HG02981 (cell line): ENCODE results near the gene TPPP2.

ENCODE experiments used
- ATAC-seq: cut with Tn5 transposase; IDR thresholded peaks from one replicate; pipeline ENCODE4 v1.9.1; 2021; ENCODE audit warnings: mild to moderate bottlenecking, moderate library complexity; ENCODE audit not compliant: unreplicated experiment

The TPPP2 gene

DNA sequence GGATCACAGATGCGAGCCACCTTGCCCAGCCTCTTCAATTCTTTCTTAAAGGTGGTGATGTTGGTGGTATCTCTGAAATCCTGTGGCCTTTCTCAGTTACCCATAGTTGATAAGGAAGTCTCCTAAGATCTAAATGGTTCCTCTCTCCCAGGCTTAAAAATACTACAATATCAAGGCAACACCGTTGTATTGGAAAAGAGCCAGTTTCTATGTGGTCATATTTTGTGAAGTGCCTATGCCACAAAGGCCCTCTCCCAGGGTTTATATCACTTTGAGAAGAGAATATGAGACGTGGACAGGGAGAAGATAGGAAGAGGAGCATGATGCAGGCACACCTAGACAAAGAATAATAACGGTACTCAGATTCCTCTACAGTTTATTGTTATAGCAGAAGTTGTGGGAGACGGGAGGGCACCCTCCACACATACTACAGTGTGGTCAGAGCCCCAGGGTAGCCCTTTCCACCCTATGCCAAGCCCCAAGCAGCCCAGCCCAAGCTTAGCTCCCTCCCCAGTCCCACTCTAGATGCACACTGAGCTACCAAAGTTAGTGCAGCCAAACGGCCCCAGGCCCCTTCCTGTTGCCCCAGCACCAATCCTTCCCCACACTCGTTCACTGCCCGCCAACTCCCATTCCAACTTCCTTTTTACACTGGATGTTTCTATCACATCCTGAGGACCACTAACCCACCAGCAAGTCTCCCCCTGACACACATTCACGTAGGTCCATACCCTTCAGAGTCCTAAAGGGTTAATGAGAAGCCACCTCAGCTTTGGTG lies 13.4 kb upstream of the TPPP2 start:
- ATAC-seq: no peak

DNA sequence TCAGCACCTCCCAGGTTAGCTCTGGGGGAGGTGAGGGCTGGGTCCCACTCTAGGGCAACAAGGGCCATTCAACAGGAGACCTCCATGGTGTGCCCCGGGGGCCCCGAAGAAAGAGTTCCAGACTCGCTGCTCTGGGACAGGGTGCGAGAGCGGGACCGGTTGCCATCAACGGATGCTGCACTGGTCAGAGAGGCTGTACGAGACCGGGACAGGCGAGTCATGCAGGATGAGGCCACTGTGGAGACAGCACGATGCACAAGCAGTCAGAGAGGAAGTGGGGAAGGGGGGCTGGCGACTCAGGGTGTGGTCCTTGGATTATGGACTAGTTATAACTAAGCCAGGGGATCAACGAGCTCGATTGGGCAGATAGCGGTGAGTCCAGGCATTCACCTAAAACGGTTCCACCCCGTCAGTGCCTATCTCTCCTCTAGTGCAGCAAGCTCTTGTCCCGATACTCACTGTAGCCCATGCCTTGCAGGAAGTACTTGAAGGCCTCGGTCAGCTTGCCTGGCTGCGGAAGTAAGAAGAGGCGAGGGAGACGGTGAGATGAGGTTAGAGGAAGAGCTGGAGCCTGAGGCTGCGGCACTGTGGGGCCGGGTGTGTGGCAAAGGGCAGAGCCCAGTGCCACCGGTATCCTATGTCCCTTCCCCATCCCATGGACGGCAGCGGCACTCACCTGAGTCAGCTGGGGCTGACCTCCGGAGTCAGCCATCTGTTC lies 12.3 kb upstream of the TPPP2 start:
- ATAC-seq: no peak

DNA sequence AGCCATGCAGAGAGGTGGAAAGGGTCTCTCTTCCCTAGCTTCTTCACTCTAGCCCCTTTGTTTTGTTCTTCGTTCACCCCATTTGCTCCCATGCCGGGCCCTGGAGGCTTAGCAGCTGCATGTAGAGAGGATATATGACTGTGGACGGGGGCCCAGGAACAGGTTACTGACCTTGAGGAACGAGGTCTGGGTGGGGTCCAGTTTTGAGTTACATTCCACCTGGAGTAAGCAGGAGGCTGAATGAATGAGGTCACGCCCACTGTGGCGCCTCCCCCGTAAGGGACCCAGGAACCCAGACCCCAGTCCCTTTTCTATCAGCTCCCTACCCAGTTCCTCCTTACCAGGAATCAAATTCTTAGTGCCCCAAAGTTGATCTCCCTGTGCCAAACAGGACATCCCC lies 11.7 kb upstream of the TPPP2 start:
- no peak for ATAC-seq

DNA sequence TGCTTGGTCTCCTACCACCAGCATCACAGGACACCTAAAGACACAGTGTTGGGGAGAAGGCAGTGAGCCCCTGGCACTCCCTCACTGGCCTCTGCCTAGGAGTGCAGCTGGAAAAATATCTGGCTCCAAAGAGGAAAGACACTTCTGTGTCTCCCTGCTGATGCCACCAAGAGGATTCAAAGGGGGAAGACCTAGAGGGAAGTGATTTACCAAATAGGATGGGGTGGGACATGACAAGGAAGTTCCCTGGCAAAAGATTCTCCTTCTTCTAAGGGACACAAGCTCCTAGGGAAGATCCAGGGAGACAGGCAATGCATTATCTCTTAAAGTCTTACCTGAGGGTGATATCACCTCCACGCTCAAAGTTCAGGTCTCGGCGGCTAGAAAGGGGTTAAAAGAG lies 11.2 kb upstream of the TPPP2 start:
- no peak for ATAC-seq

DNA sequence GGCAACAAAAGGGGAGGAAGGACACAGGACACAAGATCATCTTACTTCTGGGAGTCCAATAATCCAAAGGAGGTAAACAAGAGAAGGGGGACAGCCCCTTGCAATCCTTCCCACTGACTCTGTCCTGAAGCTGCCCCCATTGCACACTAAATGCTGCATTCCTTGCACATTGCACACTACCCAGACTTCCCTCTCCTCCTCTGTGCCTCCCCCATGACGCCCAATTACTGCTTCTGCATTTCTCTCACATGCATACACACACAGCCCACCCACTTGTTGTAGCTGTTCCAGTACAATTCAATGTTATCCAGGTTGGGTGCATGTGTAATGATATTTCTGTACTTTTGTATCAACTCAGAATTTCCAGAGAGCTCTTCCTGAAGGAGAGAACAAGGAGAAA lies 10.7 kb upstream of the TPPP2 start:
- ATAC-seq: no peak

DNA sequence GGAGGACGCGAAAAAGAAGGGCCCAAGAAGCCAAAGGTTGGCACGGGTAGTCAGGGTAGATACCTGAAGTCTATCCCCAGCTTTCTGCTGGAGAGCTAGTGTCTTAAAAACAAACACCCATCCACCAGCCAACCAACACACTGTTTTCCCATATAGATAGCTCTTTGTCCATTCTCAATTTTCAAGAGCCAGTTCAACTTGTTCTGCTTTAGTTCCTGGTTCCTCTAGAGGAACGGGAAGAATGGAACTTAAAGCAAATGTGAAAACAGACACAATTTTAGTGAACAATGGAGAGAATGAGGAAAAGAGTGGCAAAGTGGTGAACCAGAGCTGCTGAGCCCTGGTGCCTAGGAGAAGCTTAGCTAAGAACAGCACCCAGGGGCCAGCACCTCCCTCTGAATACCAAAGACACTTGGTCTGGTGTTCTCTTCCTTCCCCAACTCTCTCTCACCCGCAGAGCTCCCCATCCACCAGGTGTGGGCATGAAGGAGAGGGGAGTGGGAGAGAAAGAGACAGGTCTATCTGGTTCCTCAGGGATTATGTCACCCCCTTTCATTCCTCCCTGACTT lies 9.0 kb upstream of the TPPP2 start:
- ATAC-seq: no peak

DNA sequence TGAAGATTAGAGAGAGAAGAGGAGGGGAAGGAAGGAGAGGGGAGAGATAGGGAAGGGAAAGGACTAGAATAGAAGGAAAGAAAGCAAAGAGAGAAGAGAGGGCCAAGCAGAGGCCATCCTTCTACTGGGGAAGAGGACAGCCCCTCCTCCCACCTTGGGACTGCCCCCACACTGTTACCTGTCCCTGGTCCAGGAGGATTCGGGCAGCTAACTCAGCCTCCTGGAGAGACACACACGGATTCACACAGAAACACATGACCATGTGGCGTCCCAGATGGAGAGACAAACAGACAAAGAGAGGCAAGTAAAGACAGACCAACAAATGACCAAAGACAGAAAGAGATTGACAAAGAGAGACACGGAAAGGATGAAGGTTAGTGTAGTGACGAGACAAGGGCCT lies 7.3 kb upstream of the TPPP2 start:
- ATAC-seq: no peak

DNA sequence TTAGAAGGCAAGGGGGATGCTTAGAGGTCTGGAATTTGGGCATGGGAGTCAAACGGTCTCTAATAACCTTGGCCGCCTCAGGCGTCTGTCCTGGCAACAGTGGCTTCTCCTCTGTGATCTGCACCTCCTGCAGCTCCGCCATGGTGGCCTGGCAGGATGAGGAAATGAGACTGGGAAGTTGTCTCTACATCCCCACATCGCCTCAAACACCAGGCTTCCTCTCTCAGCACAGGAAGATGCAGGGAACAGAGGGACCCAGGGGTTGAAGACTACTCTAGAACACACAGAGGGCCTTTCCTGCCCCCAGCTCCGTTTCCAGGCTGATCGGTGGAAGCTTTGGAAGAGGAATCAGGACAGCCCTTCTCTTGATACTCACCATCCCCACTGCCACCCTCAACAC lies 6.8 kb upstream of the TPPP2 start:
- no peak for ATAC-seq

DNA sequence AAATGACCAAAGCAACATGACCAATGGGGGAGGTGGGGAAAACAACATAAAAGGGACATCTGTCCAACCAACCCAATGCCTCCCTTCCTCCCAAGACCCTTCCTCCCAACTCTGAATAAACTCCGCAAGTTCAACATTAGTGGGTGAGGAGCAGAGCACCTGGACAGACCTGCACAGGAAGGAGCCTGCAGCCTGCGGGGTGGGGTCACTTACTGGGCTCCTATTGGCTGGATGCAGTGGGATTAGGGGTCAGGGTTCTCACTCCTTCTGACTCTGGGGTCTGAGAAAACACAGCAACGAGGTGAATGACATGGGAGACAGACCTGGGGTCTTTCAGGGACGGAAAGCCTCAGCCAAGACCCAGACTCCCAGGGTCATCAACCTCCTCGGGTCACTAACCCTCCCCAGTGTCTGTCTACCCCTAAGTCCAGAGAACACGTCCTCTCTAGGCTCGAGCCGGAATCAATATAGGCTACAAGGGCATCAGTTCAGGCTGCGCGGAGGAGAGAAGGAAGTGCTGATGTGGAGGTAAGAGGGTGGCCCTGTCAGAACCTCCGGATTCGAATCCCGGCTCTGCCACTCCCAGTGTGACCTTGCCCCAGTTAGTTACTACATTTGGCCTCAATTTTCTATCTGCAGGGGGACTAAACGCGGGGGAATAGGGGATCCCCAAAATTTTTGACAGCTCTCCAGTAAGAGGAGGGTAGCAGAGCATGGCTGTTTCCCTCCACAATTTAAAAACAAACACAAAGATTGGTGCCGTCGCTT lies 6.0 kb upstream of the TPPP2 start:
- no peak for ATAC-seq

DNA sequence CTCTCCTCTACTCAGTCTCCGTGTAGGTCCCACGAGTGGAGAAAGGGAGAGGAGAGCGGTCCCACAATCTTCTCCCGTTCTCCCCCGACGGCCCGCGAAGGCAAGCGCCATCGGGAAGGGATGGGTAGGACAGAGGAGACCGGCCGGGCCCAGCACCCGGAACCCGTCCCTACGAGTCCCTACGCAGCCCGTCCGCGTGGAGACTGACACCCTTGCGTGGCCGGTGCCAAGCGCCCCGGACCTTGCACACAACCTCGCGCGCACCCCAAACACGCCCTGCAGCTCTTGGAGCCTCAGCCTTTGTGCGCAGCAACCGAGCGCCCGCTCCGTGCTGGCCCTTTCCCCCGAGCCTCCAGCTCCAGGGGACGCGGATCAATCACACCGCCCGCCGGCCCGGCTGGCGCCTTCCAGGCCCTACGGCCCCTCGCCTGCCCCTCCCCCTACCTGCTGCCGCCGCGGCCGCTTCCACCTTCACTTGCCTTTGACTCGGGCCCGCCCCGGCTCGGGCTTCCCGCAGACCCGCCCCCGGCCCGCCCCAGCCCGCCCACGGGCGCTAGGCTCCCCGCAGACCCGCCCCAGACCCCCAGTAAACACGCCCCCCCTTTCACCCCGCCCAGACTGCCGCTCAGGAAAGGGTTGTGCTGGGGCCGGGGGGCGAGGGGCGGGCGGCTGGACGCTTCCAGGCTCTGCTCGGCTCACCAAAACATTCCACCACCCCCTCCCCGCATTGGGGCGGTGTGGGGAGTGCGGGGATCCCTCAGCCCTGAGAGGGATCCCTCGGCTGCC lies 5.2 kb upstream of the TPPP2 start, which contains the start of gene NDRG2:
Gene NDRG2 (minus strand): TSS at position 477 of the 786 bp plus-strand sequence. CDS start 1,746 bp downstream, outside the sequence.
- no peak for ATAC-seq

DNA sequence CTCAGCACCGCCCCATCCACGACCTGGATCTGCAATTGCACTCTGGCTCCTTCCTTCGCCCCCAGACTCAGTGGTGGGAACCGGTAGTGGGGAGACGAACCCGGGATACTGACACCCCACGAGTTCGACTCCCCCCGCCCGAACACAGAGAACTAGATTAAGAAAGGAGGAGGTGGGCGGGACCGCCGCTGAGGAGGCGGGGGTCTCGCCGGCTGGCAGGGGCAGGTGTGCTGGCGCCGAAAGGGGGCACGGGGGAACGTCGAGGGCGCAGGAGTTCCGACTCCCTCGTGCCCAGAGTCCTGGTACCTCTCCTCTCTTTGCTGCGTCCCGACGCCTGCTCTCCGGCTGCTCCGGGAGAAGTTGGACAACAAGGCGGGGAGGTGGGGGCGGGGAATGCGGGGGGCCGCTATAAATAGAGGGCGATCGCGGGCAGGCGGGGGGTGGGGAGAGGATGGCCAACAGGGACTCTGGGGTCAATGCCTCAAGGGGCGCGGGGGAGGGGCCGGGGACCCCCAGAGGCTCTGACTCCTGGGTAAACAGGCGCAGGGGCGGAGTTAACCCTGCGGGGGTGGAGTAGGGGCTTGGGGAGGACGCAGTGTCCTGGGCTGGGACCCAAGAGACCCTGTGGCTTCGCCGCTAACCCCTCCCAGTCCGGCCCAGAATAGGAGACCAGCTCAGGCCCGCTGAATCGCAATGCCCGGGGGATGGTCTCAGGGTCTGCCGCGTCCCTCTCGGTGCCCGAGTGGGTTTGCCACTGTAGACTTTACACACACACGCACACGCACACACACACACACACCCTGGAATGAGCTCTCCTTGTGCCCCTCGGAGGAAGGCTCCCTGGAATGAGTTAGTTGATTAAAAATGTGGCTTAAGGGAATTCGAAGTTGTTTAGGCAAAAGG lies 4.4 kb upstream of the TPPP2 start:
- no peak for ATAC-seq

DNA sequence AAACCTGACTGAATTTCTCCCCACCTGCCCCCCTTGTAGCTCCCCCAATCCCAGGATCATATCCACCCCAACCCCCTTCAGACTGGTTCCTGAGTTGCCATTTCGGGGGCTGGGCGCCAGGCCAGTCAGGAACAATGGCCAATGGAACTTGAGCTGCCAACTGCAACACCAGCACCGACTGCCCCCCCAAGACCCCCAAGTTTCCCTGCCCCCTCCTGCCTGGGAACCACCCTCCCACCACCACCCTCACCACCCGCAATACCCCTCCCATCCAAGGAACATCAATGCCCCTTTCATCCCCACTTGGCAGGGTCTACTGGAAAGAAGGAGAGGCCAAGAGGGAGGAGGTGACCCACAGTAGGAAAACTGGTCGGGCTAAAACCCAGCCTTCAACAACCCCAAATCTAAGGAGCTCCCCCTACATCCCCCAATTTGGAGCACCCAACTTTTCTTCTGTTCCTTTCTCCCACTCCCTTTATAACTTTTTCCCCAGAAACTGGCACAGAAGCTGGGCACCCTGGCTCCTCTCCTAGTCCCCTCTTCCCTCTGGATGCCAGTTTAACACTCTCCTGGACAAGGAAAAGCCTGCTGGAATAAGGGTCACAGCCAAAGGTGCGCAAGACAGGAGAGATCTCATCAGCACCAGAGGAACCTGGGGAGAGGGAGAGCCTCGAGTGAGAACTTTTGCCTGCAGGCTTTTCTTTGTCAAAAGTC lies 3.6 kb upstream of the TPPP2 start:
- no peak for ATAC-seq

DNA sequence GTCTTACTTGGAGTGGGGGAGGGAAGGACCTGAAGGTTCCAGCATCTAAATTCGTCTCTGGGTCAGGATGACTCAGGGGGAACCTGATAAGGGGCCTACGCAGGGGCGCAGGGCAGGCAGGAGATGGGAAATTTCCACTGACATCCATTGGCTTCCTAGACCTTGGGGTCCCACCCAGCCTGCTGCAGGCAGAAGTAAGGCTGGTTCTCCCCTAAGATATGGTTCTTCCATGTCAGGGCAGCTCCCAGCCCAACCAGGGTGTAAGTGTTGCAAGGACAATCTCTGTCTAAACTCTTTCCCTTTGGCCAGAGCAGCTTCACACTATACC lies 3.1 kb upstream of the TPPP2 start:
- no peak for ATAC-seq

DNA sequence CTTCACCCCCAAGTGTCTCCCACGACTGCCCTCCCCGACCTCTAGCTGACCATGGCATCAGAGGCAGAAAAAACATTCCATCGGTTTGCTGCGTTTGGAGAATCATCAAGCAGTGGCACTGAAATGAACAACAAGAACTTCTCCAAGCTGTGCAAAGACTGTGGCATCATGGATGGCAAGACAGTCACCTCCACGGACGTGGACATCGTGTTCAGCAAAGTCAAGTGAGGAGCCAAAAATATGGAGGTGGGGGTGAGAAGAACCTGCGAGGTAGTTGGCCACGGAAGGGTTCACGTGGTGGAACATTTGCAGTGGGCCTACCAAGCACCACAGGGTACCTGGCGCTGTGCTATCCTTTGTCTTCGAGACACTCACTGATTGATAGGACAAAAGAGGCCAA lies 514 bp downstream of the TPPP2 start:
- no peak for ATAC-seq

DNA sequence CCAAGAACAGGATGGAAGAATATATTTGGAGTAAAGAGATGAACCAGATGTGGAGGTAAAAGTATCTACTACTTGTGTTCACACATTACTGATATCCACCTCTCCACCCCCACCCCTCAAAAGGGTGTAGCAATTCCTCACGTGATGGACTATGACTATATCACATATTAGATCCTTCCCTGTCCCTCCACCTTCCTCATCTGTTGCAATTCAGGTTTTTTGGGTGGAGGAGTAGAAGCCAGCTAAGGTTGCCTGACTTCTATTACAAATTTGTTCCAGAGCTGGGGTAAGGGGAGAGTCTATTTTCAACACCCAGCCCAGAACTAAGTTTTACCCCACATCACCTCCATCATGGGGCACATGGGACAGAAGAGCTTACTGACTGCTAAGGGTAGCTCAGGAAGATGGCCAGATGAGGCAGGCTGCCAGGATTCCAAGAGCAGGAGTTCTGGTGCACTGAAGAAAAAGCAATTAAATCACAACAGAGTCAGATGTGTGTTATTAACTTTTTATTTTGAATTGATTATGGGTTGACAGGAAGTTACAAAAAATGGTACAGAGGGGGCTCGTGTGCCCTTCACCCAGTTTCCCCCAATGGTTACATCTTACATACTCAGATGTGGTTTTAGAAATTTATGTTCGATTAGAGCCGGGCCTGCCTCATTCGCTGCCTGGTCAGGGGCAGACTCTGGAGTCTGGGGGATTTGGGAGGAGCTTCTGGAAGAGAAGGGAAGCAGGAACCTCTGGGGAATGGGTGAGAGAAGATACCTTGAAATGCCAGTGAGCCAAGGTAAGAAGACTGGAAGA lies 2.5 kb downstream of the TPPP2 start:
- ATAC-seq: no peak

DNA sequence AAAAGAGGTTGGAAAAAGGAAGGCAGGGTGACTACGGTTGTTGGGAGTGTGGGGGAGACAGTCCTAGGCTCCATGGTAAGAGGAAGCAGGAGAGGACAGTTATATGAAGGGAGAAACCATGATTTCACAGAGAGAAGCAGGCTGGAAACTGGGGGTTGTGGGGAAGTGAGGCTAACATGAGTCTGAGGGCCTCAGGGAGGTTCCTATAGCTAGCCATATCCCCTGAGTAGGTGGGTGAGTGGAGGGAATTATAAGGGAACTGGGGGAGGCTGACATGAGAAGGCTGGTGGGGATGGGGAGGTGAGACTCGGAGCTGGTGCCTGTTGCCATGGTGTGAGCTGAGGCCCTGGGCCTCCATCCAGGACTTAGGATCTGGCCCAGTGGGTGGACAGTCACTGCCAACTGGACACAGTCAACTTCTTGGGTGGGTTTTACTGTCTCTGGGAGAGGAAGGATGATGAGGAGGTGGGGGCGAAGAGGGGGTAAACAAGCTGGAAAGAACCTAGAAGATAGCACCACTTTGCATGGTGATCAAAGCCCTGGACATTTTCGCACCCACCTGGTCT lies 3.2 kb downstream of the TPPP2 start:
- ATAC-seq: no peak

DNA sequence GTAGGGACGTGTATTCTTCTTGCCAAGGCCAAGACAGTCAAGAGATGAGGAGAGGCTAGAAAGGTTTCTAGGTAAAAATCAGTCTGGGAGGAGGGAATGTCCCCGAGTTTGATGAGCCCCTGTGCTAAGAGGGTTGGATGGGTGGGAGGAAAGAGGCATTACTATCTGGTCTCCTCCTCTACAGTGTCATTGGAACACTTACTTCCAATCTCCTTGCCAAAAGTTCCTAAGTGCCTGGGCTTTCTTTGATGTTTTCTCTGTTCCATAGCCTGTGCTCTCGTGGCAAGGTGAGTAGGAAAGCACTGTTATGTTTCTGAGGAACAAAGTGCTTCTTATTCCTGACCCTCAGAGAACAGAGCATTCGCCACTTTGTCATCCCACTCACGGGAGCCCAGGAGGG lies 4.7 kb downstream of the TPPP2 start, which contains the start of gene RNASE13:
Gene RNASE13 (minus strand): TSS at position 101 of the 400 bp plus-strand sequence. CDS start 519 bp downstream, outside the sequence.
- ATAC-seq: no peak

DNA sequence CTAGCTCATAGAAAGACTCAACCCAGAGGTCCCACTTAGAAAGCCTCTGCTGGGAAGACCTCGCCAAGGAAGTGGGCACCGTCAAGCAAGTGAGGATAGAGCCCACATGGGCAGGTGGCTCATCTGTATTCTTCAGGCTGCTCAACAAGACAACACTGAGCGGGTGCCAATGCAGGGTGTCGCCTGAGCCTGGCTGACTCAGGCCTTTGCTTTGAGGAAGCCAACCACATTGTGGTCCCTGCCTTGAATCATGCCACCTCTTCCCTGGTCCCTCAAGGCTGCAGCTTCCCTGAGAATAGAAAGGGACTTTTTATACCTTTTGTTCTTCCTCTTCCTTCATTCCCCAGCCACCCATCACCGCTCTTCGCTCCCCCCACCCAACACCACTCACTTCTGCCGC lies 6.7 kb downstream of the TPPP2 start:
- no peak for ATAC-seq
